Keratinocyte (primary cell): ENCODE measurements around the gene CLEC16A. TPM values are rescaled to one million over a fixed set of nuclear protein-coding genes. Genes with fewer than 3 reads are reported as not detected.

Experiments used
- DNase-seq: peaks from one replicate; pipeline ENCODE4 v3.0.0-alpha.2; 2011; ENCODE audit warnings: low read depth, missing footprints, low spot score
- FAIRE-seq: peaks from 2 replicates; lab custom pipeline; 2011; peaks lifted over from hg19 to GRCh38; lab: Jason Lieb, UNC
- H2AFZ ChIP-seq: 2 replicates; pipeline ENCODE4 v1.6.0; 2012; ENCODE audit warnings: low read length, control low read depth, inconsistent platforms; ENCODE audit not compliant: control insufficient read depth
- H3K27ac ChIP-seq: 2 replicates; pipeline ENCODE4 v1.5.1; 2011; ENCODE audit warnings: low read length; ENCODE audit not compliant: control insufficient read depth, insufficient read depth
- H3K27me3 ChIP-seq: 3 replicates; pipeline ENCODE4 v1.6.0; 2011; ENCODE audit warnings: low read length; ENCODE audit not compliant: control insufficient read depth, insufficient read depth; ENCODE audit errors: extremely low read depth
- H3K36me3 ChIP-seq, 2 experiments: 2 replicates in 1 of 2; 3 replicates in 1 of 2; pipeline ENCODE4 v1.5.1; 2011; ENCODE audit warnings: low read length in 2 of 2, mild to moderate bottlenecking in 1 of 2; ENCODE audit not compliant: control insufficient read depth in 2 of 2, insufficient read depth in 2 of 2; ENCODE audit errors: extremely low read depth in 1 of 2
- H3K4me1 ChIP-seq: 3 replicates; pipeline ENCODE4 v1.5.1; 2011; ENCODE audit warnings: low read length; ENCODE audit not compliant: control insufficient read depth, insufficient read depth; ENCODE audit errors: extremely low read depth
- H3K4me2 ChIP-seq: 3 replicates; pipeline ENCODE4 v1.6.0; 2011; ENCODE audit warnings: low read depth, low read length; ENCODE audit not compliant: control insufficient read depth, insufficient read depth; ENCODE audit errors: extremely low read depth
- H3K4me3 ChIP-seq, 3 experiments: fragments of 200-600 bp in 1 of 3; sonication (generic) in 1 of 3; 2 replicates in 2 of 3; 3 replicates in 1 of 3; pipeline ENCODE4 v1.5.1; 2011 to 2016; ENCODE audit warnings: low read length in 3 of 3, mild to moderate bottlenecking in 3 of 3, control low read depth in 2 of 3, inconsistent platforms in 1 of 3, low read depth in 1 of 3, mixed read lengths in 1 of 3, mixed run types in 1 of 3, moderate library complexity in 1 of 3; ENCODE audit not compliant: control insufficient read depth in 2 of 3, insufficient read depth in 2 of 3; ENCODE audit errors: extremely low read depth in 1 of 3
- H3K79me2 ChIP-seq: 2 replicates; pipeline ENCODE4 v1.6.0; 2012; ENCODE audit warnings: low read length; ENCODE audit not compliant: control insufficient read depth, insufficient read depth
- H3K9ac ChIP-seq: 3 replicates; pipeline ENCODE4 v1.6.0; 2011; ENCODE audit warnings: low read length; ENCODE audit not compliant: control insufficient read depth, insufficient read depth; ENCODE audit errors: extremely low read depth
- H3K9me1 ChIP-seq: 3 replicates; pipeline ENCODE4 v1.6.0; 2011; ENCODE audit warnings: low read length; ENCODE audit not compliant: control insufficient read depth, insufficient read depth; ENCODE audit errors: extremely low read depth
- H3K9me3 ChIP-seq: 2 replicates; pipeline ENCODE4 v1.5.1; 2012; ENCODE audit warnings: low read depth, low read length; ENCODE audit not compliant: control insufficient read depth
- H4K20me1 ChIP-seq: 3 replicates; pipeline ENCODE4 v1.6.0; 2011; ENCODE audit warnings: low read length; ENCODE audit not compliant: control insufficient read depth, insufficient read depth; ENCODE audit errors: extremely low read depth
- EZH2 ChIP-seq: IDR thresholded peaks from one replicate; pipeline ENCODE4 v1.6.1; 2012; ENCODE audit warnings: inconsistent platforms, mild to moderate bottlenecking, low read length, moderate library complexity
- dilution Hi-C: fragments of 300-500 bp; cut with MboI; formaldehyde crosslinking; loops from one replicate; pipeline ENCODE4 v1.7.0; 2020; ENCODE audit warnings: low sequenced_read_pairs; ENCODE audit not compliant: extremely low pct_ligation_motif_present
- polyA plus RNA-seq, 5 experiments: library from polyadenylated mRNA; depleted of rRNA in 3 of 5; stranded (reverse) in 3 of 5; stranded (forward) in 1 of 5; unstranded in 1 of 5; fragments of >200 nt; gene quantifications; 1 replicate in 1 of 5; 2 replicates in 3 of 5; 3 replicates in 1 of 5; pipeline versions ENCODE4 v1.2.1 to v1.2.3, GENCODE V29; 2011 to 2012; ENCODE audit warnings: missing spikeins in 2 of 5, low read depth in 1 of 5, low replicate concordance in 1 of 5
- TF ChIP-seq, protein P1 (sequence below), 3 experiments: IDR thresholded peaks in 1 of 3; conservative IDR thresholded peaks in 1 of 3; optimal IDR thresholded peaks in 1 of 3; 2 replicates in 2 of 3; 3 replicates in 1 of 3; pipeline versions ENCODE3 to v1.5.1; 2011; ENCODE audit warnings: low read length in 3 of 3, mild to moderate bottlenecking in 3 of 3, moderate library complexity in 2 of 3, control low read depth in 1 of 3, inconsistent platforms in 1 of 3; ENCODE audit not compliant: insufficient read depth in 2 of 3; ENCODE audit errors: extremely low read depth in 1 of 3

CLEC16A gene
- polyA plus RNA-seq, 1 donor (not counting 4 experiments of a cell fraction or from before 2014, with no cell fraction given) = 9.5 TPM

DNA sequence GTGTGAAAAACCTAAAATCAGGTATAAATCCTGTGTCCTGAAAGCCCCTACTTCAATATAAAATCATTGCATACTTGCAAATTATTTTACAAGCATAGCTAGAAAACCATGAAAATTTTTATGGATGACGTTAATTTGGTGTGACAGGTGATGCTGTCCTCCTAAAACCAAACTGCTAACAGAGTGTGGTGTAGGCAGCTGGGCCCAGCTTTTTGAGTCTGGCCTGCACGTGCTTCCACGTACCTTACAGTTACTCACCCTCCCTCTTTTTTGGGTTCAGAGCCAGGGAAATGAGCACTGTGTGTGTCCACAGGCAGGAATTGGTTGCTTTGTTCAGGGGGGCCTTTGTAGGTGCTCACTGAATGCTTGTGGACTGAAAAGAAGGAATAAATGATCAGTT lies 36.4 kb downstream of the CLEC16A start:
- TF ChIP-seq, protein P1, sequence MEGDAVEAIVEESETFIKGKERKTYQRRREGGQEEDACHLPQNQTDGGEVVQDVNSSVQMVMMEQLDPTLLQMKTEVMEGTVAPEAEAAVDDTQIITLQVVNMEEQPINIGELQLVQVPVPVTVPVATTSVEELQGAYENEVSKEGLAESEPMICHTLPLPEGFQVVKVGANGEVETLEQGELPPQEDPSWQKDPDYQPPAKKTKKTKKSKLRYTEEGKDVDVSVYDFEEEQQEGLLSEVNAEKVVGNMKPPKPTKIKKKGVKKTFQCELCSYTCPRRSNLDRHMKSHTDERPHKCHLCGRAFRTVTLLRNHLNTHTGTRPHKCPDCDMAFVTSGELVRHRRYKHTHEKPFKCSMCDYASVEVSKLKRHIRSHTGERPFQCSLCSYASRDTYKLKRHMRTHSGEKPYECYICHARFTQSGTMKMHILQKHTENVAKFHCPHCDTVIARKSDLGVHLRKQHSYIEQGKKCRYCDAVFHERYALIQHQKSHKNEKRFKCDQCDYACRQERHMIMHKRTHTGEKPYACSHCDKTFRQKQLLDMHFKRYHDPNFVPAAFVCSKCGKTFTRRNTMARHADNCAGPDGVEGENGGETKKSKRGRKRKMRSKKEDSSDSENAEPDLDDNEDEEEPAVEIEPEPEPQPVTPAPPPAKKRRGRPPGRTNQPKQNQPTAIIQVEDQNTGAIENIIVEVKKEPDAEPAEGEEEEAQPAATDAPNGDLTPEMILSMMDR (optimal IDR thresholded peaks at IDR 0.05 in 1 of 3, IDR thresholded peaks at IDR 0.05 in 1 of 3, conservative IDR thresholded peaks at IDR 0.05 in 1 of 3; ENCODE audit: extremely low read depth in 1 of 3, insufficient read depth in 2 of 3, low read length in 3 of 3) = no peak
- no peak for TF ChIP-seq EZH2
- Histone ChIP-seq H3K4me1 (peaks cover 23% of the 10 kb centered on the region), H3K27me3 (no peaks in the 10 kb centered on the region), H3K9me3 (no peaks in the 10 kb centered on the region), H3K27ac (no peak overlapping the region), H3K79me2 (no peaks in the 10 kb centered on the region), H3K36me3 (peaks cover 4 to 10% of the 10 kb centered on the region in 2 experiments), H3K4me3 (no peak overlapping the region), H3K9ac (no peak overlapping the region), H4K20me1 (no peaks in the 10 kb centered on the region), H2AFZ (no peak overlapping the region), H3K4me2 (no peak overlapping the region), H3K9me1 (no peaks in the 10 kb centered on the region)
- no peak for FAIRE-seq
- dilution Hi-C loops = no loop called here
- no peak for DNase-seq

DNA sequence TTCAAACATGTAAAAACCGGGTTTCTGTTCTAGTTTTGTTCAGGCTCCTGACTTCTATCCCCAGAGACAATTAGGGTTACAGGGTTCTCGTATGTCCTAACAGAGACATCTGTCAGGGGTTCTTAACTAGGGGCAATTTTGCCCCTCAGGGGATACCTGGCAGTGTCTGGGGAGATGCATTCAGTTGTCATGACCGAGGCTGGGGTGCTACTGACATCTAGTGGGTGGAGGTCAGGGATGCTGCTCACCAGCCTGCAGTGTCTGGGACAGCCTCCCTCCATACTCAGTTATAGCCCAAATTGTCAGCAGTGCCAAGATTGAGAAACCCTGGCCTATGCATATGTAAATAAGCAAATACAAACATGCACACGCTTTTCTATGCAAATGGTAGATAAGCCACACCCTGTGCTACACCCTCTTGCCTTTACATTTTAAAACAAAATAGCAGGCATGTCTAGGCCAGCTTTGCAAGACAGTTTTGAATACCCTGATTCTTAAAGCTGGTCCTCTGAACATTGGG lies 37.4 kb downstream of the CLEC16A start:
- FAIRE-seq = no peak
- Histone ChIP-seq H3K9me1 (no peaks in the 10 kb centered on the region), H2AFZ (no peak overlapping the region), H3K79me2 (no peaks in the 10 kb centered on the region), H3K27ac (no peak overlapping the region), H3K4me2 (no peak overlapping the region), H3K36me3 (peaks cover 4 to 10% of the 10 kb centered on the region in 2 experiments), H4K20me1 (no peaks in the 10 kb centered on the region), H3K9ac (no peak overlapping the region), H3K27me3 (no peaks in the 10 kb centered on the region), H3K4me3 (no peak overlapping the region), H3K9me3 (no peaks in the 10 kb centered on the region), H3K4me1 (peaks cover 23% of the 10 kb centered on the region)
- TF ChIP-seq, protein P1 (optimal IDR thresholded peaks at IDR 0.05 in 1 of 3, IDR thresholded peaks at IDR 0.05 in 1 of 3, conservative IDR thresholded peaks at IDR 0.05 in 1 of 3; ENCODE audit: extremely low read depth in 1 of 3, insufficient read depth in 2 of 3, low read length in 3 of 3) = peak; percentile 69 to 87 (median 73)
- TF ChIP-seq EZH2 = no peak
- dilution Hi-C loops = no loop called here
- no peak for DNase-seq
